H9 (cell line): ENCODE results near the gene ZNF860. TPM values are rescaled to one million over a fixed set of nuclear protein-coding genes. Genes with fewer than 3 reads are reported as not detected.

Source experiments
- DNase-seq: peaks from one replicate; pipeline ENCODE4 v3.0.0-alpha.2; 2017
- H2AFZ ChIP-seq: one replicate; pipeline ENCODE4 v1.6.1; 2013; ENCODE audit warnings: mild to moderate bottlenecking, low read length, control low read depth, moderate library complexity
- H2AK5ac ChIP-seq: 2 replicates; pipeline ENCODE4 v1.6.1; 2013; ENCODE audit warnings: low read length, control low read depth, mixed read lengths; ENCODE audit not compliant: insufficient read length
- H2BK120ac ChIP-seq: one replicate; pipeline ENCODE4 v1.6.1; 2013; ENCODE audit warnings: low read depth, mild to moderate bottlenecking, low read length, control low read depth, inconsistent platforms; ENCODE audit not compliant: poor library complexity, severe bottlenecking
- H2BK12ac ChIP-seq: 2 replicates; pipeline ENCODE4 v1.6.1; 2013; ENCODE audit warnings: low read length, control low read depth, mixed read lengths, low read depth; ENCODE audit not compliant: insufficient read length
- H2BK15ac ChIP-seq: 2 replicates; pipeline ENCODE4 v1.6.1; 2013; ENCODE audit warnings: low read depth, low read length, control low read depth
- H2BK20ac ChIP-seq: one replicate; pipeline ENCODE4 v1.6.1; 2013; ENCODE audit warnings: low read depth, mild to moderate bottlenecking, low read length, control low read depth, inconsistent platforms; ENCODE audit not compliant: poor library complexity, severe bottlenecking
- H2BK5ac ChIP-seq: 2 replicates; pipeline ENCODE4 v1.6.1; 2013; ENCODE audit warnings: low read length, control low read depth, mixed read lengths; ENCODE audit not compliant: insufficient read length
- H3K14ac ChIP-seq: 2 replicates; pipeline ENCODE4 v1.6.1; 2013; ENCODE audit warnings: low read length, control low read depth; ENCODE audit not compliant: insufficient read depth
- H3K18ac ChIP-seq: 2 replicates; pipeline ENCODE4 v1.6.1; 2013; ENCODE audit warnings: low read depth, mild to moderate bottlenecking, mixed read lengths, low read length, control low read depth; ENCODE audit not compliant: insufficient read length
- H3K23ac ChIP-seq: 2 replicates; pipeline ENCODE4 v1.6.1; 2013; ENCODE audit warnings: low read length, control low read depth, mixed read lengths, low read depth; ENCODE audit not compliant: insufficient read length
- H3K23me2 ChIP-seq: 2 replicates; pipeline ENCODE4 v1.6.1; 2013; ENCODE audit warnings: low read depth, mild to moderate bottlenecking, mixed read lengths, low read length, control low read depth; ENCODE audit not compliant: insufficient read length, poor library complexity, severe bottlenecking
- H3K27ac ChIP-seq: 2 replicates; pipeline ENCODE4 v1.5.1; 2013; ENCODE audit warnings: low read length, control low read depth, mixed read lengths, low read depth; ENCODE audit not compliant: insufficient read length
- H3K27me3 ChIP-seq: 2 replicates; pipeline ENCODE4 v1.6.1; 2013; ENCODE audit warnings: low read length, control low read depth, inconsistent platforms; ENCODE audit not compliant: insufficient read depth
- H3K4ac ChIP-seq: 2 replicates; pipeline ENCODE4 v1.6.1; 2013; ENCODE audit warnings: low read depth, mild to moderate bottlenecking, control low read depth, inconsistent platforms, low read length, moderate library complexity
- H3K4me1 ChIP-seq: 2 replicates; pipeline ENCODE4 v1.6.1; 2013; ENCODE audit warnings: low read length, control low read depth, inconsistent platforms; ENCODE audit not compliant: insufficient read depth
- H3K4me2 ChIP-seq: 2 replicates; pipeline ENCODE4 v1.6.1; 2013; ENCODE audit warnings: low read length, control low read depth, mixed read lengths; ENCODE audit not compliant: insufficient read length, insufficient read depth
- H3K56ac ChIP-seq: 2 replicates; pipeline ENCODE4 v1.6.1; 2013; ENCODE audit warnings: low read depth, mild to moderate bottlenecking, mixed read lengths, low read length, control low read depth; ENCODE audit not compliant: insufficient read length
- H3K79me1 ChIP-seq: 2 replicates; pipeline ENCODE4 v1.6.1; 2013; ENCODE audit warnings: low read depth, mild to moderate bottlenecking, moderate library complexity, low read length, control low read depth, inconsistent platforms; ENCODE audit not compliant: insufficient read depth, poor library complexity, severe bottlenecking
- H3K79me2 ChIP-seq: 2 replicates; pipeline ENCODE4 v1.6.1; 2013; ENCODE audit warnings: low read length, control low read depth, inconsistent platforms; ENCODE audit not compliant: insufficient read depth
- H3K9ac ChIP-seq: 2 replicates; pipeline ENCODE4 v1.6.1; 2013; ENCODE audit warnings: low read length, control low read depth, mixed read lengths; ENCODE audit not compliant: insufficient read length; ENCODE audit errors: extremely low read depth
- H3K9me3 ChIP-seq: one replicate; pipeline ENCODE4 v1.6.1; 2013; ENCODE audit warnings: low read depth, low read length, inconsistent platforms; ENCODE audit not compliant: control insufficient read depth
- H3T11ph ChIP-seq: one replicate; pipeline ENCODE4 v1.6.1; 2013; ENCODE audit warnings: mild to moderate bottlenecking, low read length, control low read depth, inconsistent platforms
- H4K20me1 ChIP-seq: one replicate; pipeline ENCODE4 v1.6.1; 2013; ENCODE audit not compliant: control insufficient read depth, insufficient read length, insufficient read depth
- H4K5ac ChIP-seq: 2 replicates; pipeline ENCODE4 v1.6.1; 2013; ENCODE audit warnings: low read depth, mild to moderate bottlenecking, mixed read lengths, low read length, control low read depth; ENCODE audit not compliant: insufficient read length
- H4K8ac ChIP-seq: replicated peaks from 2 replicates; pipeline ENCODE4 v1.6.1; 2013; ENCODE audit warnings: low read length, control low read depth, mixed read lengths, low read depth; ENCODE audit not compliant: insufficient read length
- H4K91ac ChIP-seq: 2 replicates; pipeline ENCODE4 v1.6.1; 2013; ENCODE audit warnings: low read depth, mild to moderate bottlenecking, moderate library complexity, mixed read lengths, low read length, control low read depth; ENCODE audit not compliant: insufficient read length
- H3K27ac Mint-ChIP-seq, 3 experiments: 2 replicates in 2 of 3; 3 replicates in 1 of 3; pipeline ENCODE4 v1.8.0; 2020 to 2021; ENCODE audit warnings: mixed read lengths in 3 of 3, mild to moderate bottlenecking in 1 of 3, moderate library complexity in 1 of 3
- H3K27me3 Mint-ChIP-seq: 2 replicates; pipeline ENCODE4 v1.8.0; 2021; ENCODE audit warnings: low read depth, mild to moderate bottlenecking, moderate library complexity, mixed read lengths
- H3K36me3 Mint-ChIP-seq, 3 experiments: 2 replicates in 2 of 3; 3 replicates in 1 of 3; pipeline ENCODE4 v1.8.0; 2020 to 2021; ENCODE audit warnings: low read depth in 3 of 3, mixed read lengths in 3 of 3; ENCODE audit not compliant: insufficient read depth in 1 of 3
- H3K4me1 Mint-ChIP-seq, 2 experiments: 2 replicates each; pipeline ENCODE4 v1.8.0; 2020; ENCODE audit warnings: mixed read lengths in 2 of 2
- H3K4me3 Mint-ChIP-seq, 2 experiments: 2 replicates in 1 of 2; 3 replicates in 1 of 2; pipeline ENCODE4 v1.8.0; 2020 to 2021; ENCODE audit warnings: mild to moderate bottlenecking in 2 of 2, mixed read lengths in 2 of 2, moderate library complexity in 1 of 2
- H3K9me3 Mint-ChIP-seq, 2 experiments: 2 replicates in 1 of 2; 3 replicates in 1 of 2; pipeline ENCODE4 v1.8.0; 2020; ENCODE audit warnings: mild to moderate bottlenecking in 2 of 2, mixed read lengths in 2 of 2, moderate library complexity in 1 of 2
- WGBS: extraction: QIAGEN DNeasy Blood & Tissue Kit; methylation state at CpG from one replicate; pipeline ENCODE4 v1.1.7; 2013; ENCODE audit warnings: missing lambda C conversion rate, low lambda C conversion rate, mixed read lengths; ENCODE audit not compliant: insufficient read length; ENCODE audit errors: extremely low coverage; 5-methylcytosine and 5-hydroxymethylcytosine counted together
- total RNA-seq: library from RNA; stranded (reverse); gene quantifications from 2 replicates; pipeline ENCODE4 v1.2.1, GENCODE V29; 2021
- TF ChIP-seq, protein P1 (sequence below): fragments of 200-600 bp; sonication (generic); conservative IDR thresholded peaks from 3 replicates; pipeline ENCODE4 v1.8.0; 2021; ENCODE audit warnings: antibody characterized with exemption, mild to moderate bottlenecking

The ZNF860 gene
- total RNA-seq, 1 experiment from 2014 or later: 2.6 TPM

DNA sequence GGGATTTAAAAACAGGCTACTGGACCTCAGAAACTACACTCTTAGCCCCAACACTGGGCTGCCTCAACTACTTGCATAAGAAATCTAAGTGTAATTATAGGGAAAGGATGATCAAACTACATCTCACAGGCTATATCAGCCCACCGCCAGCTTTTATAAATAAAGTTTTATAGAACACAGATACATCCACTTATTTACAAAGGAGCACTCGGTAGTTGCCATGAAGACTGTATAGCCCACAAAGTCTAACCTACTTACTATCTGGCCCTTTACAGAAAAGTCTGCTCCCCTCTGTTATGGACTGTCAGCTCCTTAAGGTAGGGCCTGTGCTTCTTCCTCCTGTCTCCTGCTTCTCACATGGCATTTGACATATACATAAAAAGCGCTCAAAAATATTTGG lies 9.9 kb upstream of the ZNF860 start:
- Histone ChIP-seq H3K18ac (no peak overlapping the region), H3K14ac (no peak overlapping the region), H4K91ac (no peak overlapping the region), H2BK12ac (no peak overlapping the region), H3K4me1 (peaks cover 20% of the 10 kb centered on the region), H3K23me2 (no peaks in the 10 kb centered on the region), H3K4ac (no peak overlapping the region), H2AK5ac (no peak overlapping the region), H3K27ac (no peak overlapping the region), H2BK20ac (no peak overlapping the region), H3K9me3 (no peaks in the 10 kb centered on the region), H3K23ac (no peak overlapping the region), H3K4me2 (no peak overlapping the region), H3T11ph (no peak overlapping the region), H2BK5ac (no peak overlapping the region), H4K8ac (no peak overlapping the region), H3K79me2 (peaks cover 34% of the 10 kb centered on the region; the same call in 1 of the 2 replicates), H4K20me1 (no peaks in the 10 kb centered on the region), H2AFZ (no peak overlapping the region), H3K79me1 (no peaks in the 10 kb centered on the region), H4K5ac (no peak overlapping the region), H2BK120ac (no peak overlapping the region), H3K9ac (no peak overlapping the region), H2BK15ac (no peak overlapping the region), H3K27me3 (no peaks in the 10 kb centered on the region), H3K56ac (no peak overlapping the region)
- no peak for DNase-seq
- TF ChIP-seq, protein P1, sequence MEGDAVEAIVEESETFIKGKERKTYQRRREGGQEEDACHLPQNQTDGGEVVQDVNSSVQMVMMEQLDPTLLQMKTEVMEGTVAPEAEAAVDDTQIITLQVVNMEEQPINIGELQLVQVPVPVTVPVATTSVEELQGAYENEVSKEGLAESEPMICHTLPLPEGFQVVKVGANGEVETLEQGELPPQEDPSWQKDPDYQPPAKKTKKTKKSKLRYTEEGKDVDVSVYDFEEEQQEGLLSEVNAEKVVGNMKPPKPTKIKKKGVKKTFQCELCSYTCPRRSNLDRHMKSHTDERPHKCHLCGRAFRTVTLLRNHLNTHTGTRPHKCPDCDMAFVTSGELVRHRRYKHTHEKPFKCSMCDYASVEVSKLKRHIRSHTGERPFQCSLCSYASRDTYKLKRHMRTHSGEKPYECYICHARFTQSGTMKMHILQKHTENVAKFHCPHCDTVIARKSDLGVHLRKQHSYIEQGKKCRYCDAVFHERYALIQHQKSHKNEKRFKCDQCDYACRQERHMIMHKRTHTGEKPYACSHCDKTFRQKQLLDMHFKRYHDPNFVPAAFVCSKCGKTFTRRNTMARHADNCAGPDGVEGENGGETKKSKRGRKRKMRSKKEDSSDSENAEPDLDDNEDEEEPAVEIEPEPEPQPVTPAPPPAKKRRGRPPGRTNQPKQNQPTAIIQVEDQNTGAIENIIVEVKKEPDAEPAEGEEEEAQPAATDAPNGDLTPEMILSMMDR: no peak
- H3K27ac Mint-ChIP-seq: peak overlapping the region in 1 of 3 experiments; percentile 84; a peak in 1 of 7 replicates
- no peak overlapping the region; a peak in 1 of 5 replicates for H3K4me3 Mint-ChIP-seq
- H3K4me1 Mint-ChIP-seq: peaks cover 50 to 66% of the 10 kb centered on the region in 2 experiments
- no peaks in the 10 kb centered on the region for H3K27me3 Mint-ChIP-seq
- peaks cover 4 to 5% (median 4%) of the 10 kb centered on the region in 3 experiments; a peak in 3 of 7 replicates for H3K36me3 Mint-ChIP-seq
- H3K9me3 Mint-ChIP-seq: no peaks in the 10 kb centered on the region
- no CpG with 5 or more reads among the region's 3 CpGs for WGBS
